HL-60/S4 (cell line): Measurements from ENCODE around the gene NAV2.

ENCODE experiments used
- in situ Hi-C: fragments of 300-500 bp; cut with MboI; formaldehyde crosslinking; loops from 2 replicates; pipeline ENCODE4 v1.14.3; 2022; ENCODE audit warnings: low sequenced_read_pairs

Gene NAV2

DNA sequence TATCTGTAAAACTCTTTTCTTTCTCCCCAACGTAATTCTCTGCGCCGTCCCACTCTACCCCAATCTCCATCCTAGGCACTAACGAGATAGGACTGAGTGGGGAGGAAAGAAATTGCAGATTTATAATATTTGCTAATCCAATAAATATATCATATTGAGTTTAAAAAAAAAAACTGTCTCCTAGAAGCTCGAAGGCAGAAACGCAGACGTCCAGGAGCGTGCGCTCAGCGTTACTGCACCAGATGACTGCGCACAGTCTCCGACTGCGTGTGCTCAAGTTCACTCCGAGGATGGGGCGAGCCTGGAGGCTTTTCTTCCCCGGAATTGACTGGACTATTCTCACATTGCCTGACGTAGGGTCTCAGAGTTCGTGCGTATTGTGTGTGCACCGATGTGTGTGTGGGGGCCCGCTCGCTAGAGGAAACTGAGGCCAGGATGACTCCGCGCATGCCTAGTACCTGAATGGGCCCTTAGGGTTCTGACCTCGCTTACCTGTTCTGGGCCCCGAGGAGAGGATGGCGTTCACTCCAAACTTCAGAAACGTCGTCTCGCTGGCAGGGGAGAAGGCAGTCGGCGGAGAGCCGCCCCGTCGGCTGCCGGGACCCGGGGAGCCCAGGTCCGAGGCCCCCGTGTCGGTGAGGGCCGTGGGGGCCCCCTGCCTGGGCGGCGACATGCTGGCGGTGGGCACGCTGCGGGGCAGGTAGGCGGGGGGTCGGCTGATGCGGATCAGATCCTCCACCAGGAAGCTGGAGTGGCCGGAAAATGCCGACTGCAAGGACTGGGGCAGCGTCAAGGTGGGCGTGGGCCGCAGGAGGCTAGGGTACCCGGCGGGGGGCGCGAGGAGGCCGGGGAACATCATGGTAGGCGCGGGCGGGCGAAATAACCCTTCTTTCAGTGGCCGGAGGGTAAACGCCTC lies 447.1 kb downstream of the NAV2 start:
- in situ Hi-C loops: no loop called here

DNA sequence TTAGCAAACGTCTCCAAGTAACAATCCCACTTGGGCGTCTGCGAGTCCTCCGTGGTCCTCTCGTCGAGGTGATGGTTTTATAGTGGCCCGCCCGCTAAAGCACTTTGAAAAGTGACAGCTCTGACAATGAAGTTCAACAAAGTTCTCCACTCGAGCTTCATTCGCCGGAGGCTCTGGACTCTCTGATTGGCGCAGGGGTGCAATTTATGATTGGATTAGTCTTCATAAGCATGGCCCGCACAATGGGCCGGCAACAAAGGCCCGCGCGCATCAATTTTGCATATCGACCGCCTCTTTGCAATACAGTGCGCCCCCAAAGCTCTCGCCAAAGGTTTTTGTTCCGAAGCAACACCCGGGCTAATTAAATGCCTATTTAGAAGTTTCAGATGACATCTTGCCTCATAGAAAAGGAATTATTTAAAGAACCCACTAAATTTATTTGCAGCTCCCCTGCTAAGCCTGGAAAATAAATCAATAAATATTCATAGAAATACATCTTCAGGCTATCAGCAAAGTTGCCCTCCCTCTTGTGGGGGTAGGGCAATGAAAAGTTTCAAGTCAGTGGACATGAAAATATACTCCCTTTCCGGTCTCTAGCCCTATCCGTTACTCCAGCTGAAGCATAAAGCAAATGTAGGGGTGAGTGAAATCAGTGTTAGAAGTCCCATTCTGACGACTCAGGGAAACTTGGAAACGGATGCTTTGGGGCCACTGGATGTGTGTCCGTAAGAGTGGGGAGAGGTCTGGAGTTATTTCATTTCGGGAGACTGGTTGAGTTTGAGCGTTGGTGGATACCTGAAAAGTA lies 448.0 kb downstream of the NAV2 start, which contains the start of gene DBX1:
Gene DBX1 (minus strand): TSS at position 51 of the 805 bp plus-strand sequence. CDS start 151 bp downstream, outside the sequence.
- in situ Hi-C loops: no loop called here

DNA sequence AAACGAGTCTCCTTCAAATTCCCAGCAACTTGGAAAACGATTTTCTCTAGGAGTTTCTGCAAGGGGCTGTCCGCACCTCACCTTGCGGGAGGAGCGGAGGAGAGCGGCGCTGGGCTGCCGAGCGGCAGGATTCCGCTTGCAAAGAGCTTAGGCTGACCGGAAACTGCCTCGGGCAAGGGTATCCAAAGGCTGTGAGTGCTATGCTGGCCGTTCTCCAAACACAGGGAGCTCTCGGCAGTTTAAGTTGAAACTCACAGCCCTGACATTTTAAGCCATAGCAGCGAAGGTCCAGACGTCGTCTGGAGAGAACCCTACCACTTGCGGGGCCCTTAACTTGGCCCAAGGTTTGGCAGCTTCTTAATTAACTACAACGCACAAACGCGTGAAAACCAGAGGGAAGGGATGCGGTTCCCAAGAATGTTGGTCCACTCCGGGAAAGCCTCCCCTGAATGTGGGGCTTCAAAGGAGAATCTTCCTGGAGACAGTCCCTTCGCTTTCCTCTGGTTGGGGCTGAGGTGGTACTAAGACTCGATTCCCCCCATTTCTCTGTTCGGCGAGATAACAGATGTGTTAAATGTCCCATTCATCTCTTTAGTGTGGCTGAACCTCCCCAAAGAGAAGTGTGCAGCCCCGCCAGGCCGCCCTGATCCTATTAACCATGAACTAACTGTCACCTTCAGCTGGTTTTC lies 448.7 kb downstream of the NAV2 start:
- in situ Hi-C loops: no loop called here

- in situ Hi-C loops: no loop called here
Measured at GRCh38 chr11:20161923-20162744, 449.5 kb downstream of the NAV2 start.

GRCh38 chr11:20162824-20163782 lies 450.5 kb downstream of the NAV2 start:
- in situ Hi-C loops: no loop called here

- in situ Hi-C loops: no loop called here
Measured at GRCh38 chr11:20163783-20164481, 451.3 kb downstream of the NAV2 start.
